Esophagus muscularis mucosa (tissue), 3 donors: ENCODE data around the gene CLDN24.

Experiments used
- EP300 ChIP-seq: sonication (generic); formaldehyde crosslinking; IDR thresholded peaks from one replicate; pipeline ENCODE4 v1.6.1; 2017; ENCODE audit warnings: antibody characterized with exemption
- TF ChIP-seq, protein P1 (sequence below), 3 experiments: fragments of 200-600 bp in 2 of 3; fragments of 450-650 bp in 1 of 3; sonication (generic) in 2 of 3; IDR thresholded peaks; one replicate each; pipeline ENCODE4 v1.5.1; 2017 to 2019; ENCODE audit warnings: antibody characterized with exemption in 3 of 3, mild to moderate bottlenecking in 2 of 3, moderate library complexity in 1 of 3

DNA sequence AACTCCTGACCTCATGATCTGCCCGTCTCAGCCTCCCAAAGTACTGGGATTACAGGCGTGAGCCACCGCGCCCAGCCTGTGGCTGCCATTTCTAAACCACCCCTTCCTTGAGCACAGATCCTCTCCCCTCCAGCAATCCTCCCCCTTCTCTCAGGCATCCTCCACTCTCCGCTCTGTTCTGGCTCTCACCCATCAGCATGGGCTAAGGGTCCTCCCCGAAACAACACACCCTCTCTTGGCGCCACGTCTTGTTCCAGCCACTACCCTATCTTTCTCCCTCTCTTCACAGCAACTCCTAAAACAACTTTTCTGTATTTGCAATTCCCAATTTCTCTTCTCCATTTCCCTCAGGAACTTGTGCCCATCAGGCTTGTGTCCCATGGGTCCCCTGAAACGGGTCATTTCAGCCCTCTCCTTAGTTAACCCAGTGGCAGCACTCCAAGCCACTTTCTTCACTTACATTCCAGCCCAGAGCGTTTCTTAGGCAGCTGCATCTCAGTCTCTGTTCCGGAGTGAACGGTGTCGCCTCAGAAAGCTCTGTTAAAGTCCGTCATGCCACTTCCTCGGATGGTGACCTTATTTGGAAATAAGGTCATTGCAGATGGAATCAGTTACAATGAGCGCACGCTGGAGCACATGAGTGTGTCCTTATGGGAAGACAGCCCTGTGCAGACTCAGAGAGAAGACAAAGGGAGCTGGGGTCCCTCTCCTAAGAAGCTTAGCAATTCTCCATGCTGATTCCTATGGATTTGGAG lies 28.3 kb upstream of the CLDN24 start:
- TF ChIP-seq, protein P1, sequence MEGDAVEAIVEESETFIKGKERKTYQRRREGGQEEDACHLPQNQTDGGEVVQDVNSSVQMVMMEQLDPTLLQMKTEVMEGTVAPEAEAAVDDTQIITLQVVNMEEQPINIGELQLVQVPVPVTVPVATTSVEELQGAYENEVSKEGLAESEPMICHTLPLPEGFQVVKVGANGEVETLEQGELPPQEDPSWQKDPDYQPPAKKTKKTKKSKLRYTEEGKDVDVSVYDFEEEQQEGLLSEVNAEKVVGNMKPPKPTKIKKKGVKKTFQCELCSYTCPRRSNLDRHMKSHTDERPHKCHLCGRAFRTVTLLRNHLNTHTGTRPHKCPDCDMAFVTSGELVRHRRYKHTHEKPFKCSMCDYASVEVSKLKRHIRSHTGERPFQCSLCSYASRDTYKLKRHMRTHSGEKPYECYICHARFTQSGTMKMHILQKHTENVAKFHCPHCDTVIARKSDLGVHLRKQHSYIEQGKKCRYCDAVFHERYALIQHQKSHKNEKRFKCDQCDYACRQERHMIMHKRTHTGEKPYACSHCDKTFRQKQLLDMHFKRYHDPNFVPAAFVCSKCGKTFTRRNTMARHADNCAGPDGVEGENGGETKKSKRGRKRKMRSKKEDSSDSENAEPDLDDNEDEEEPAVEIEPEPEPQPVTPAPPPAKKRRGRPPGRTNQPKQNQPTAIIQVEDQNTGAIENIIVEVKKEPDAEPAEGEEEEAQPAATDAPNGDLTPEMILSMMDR (IDR thresholded peaks at IDR 0.05), result no peak
- no peak for TF ChIP-seq EP300
